DOHH2 (cell line): ENCODE measurements around the gene PPFIBP2.
A peak's percentile ranks its signal among the peaks of the same experiment; 100 is the strongest.

Experiments used
- H3F3A ChIP-seq: fragments of 200-600 bp; sonication (generic), shearing (Covaris generic); 2 replicates; pipeline ENCODE4 v1.6.0; 2016; ENCODE audit warnings: antibody characterized with exemption, mild to moderate bottlenecking; ENCODE audit not compliant: control insufficient read depth, insufficient read depth
- H3K27ac ChIP-seq: fragments of 200-600 bp; sonication (generic); 2 replicates; pipeline ENCODE4 v1.5.1; 2014; ENCODE audit warnings: low read depth, mild to moderate bottlenecking, low read length, moderate library complexity
- H3K27me3 ChIP-seq: fragments of 200-600 bp; sonication (generic); 2 replicates; pipeline ENCODE4 v1.6.1; 2014; ENCODE audit warnings: mild to moderate bottlenecking, low read length, mixed read lengths; ENCODE audit not compliant: control insufficient read depth
- H3K36me3 ChIP-seq: fragments of 200-600 bp; sonication (generic); 2 replicates; pipeline ENCODE4 v1.6.1; 2014; ENCODE audit warnings: mild to moderate bottlenecking, low read length, moderate library complexity, mixed read lengths; ENCODE audit not compliant: control insufficient read depth
- H3K4me1 ChIP-seq: fragments of 200-600 bp; sonication (generic); 2 replicates; pipeline ENCODE4 v1.6.1; 2014; ENCODE audit warnings: mild to moderate bottlenecking, low read length, mixed read lengths; ENCODE audit not compliant: control insufficient read depth
- H3K4me2 ChIP-seq: fragments of 200-600 bp; sonication (generic); 2 replicates; pipeline ENCODE4 v1.6.0; 2014; ENCODE audit warnings: mild to moderate bottlenecking, low read length, moderate library complexity
- H3K4me3 ChIP-seq: fragments of 200-600 bp; sonication (generic); 2 replicates; pipeline ENCODE4 v1.5.1; 2014; ENCODE audit warnings: mild to moderate bottlenecking, low read length, mixed read lengths
- H3K79me2 ChIP-seq: fragments of 200-600 bp; sonication (generic); 2 replicates; pipeline ENCODE4 v1.6.1; 2014; ENCODE audit warnings: mild to moderate bottlenecking, low read length, mixed read lengths; ENCODE audit not compliant: control insufficient read depth
- H3K9me2 ChIP-seq: fragments of 200-600 bp; sonication (generic); replicated peaks from 2 replicates; pipeline ENCODE4 v1.6.1; 2014; ENCODE audit warnings: mild to moderate bottlenecking, low read length, mixed read lengths; ENCODE audit not compliant: control insufficient read depth
- H3K9me3 ChIP-seq: fragments of 200-600 bp; sonication (generic); 2 replicates; pipeline ENCODE4 v1.6.1; 2014; ENCODE audit warnings: antibody characterized with exemption, low read length, mixed read lengths; ENCODE audit not compliant: control insufficient read depth, insufficient read depth
- H4K20me1 ChIP-seq: fragments of 200-600 bp; sonication (generic); 2 replicates; pipeline ENCODE4 v1.6.0; 2014; ENCODE audit warnings: low read depth, mild to moderate bottlenecking, antibody characterized with exemption, low read length, moderate library complexity; ENCODE audit not compliant: control insufficient read depth, insufficient read depth
- CTCF ChIP-seq: fragments of 200-600 bp; sonication (generic); IDR thresholded peaks from one replicate; pipeline ENCODE4 v1.5.1; 2014; ENCODE audit warnings: antibody characterized with exemption, mild to moderate bottlenecking, low read depth, low read length; ENCODE audit not compliant: poor library complexity, severe bottlenecking
- EZH2phosphoT487 ChIP-seq: fragments of 200-600 bp; sonication (generic); IDR thresholded peaks from 2 replicates; pipeline ENCODE4 v1.6.1; 2017; ENCODE audit warnings: borderline replicate concordance, mild to moderate bottlenecking, antibody characterized with exemption, low read length, moderate library complexity, mixed read lengths

PPFIBP2 gene

GRCh38 chr11:7576726-7577290 lies 63.0 kb downstream of the PPFIBP2 start:
- Histone ChIP-seq H3K79me2 (no peaks in the 10 kb centered on the region), H3K9me3 (no peaks in the 10 kb centered on the region), H3K4me2 (no peak overlapping the region), H3K4me3 (no peak overlapping the region), H3K4me1 (peaks cover 24% of the 10 kb centered on the region), H3K9me2 (no peaks in the 10 kb centered on the region), H3K27me3 (no peaks in the 10 kb centered on the region), H3K36me3 (no peaks in the 10 kb centered on the region), H3F3A (no peaks in the 10 kb centered on the region), H3K27ac (no peak overlapping the region), H4K20me1 (peaks cover 2% of the 10 kb centered on the region; the same call in 1 of the 2 replicates)
- TF ChIP-seq CTCF (no peak), EZH2phosphoT487 (no peak)

GRCh38 chr11:7577291-7578190 lies 63.7 kb downstream of the PPFIBP2 start:
- H3K27ac ChIP-seq, result 0 out of 2 replicates have a peak overlapping the region, but pooled peaks have one; percentile 7
- H3K27me3 ChIP-seq, result no peaks in the 10 kb centered on the region
- peak overlapping the region; percentile 57 for H3K4me2 ChIP-seq
- no peaks in the 10 kb centered on the region for H3F3A ChIP-seq
- H4K20me1 ChIP-seq, result peaks cover 2% of the 10 kb centered on the region; the same call in 1 of the 2 replicates
- peaks cover 24% of the 10 kb centered on the region for H3K4me1 ChIP-seq
- no peaks in the 10 kb centered on the region for H3K36me3 ChIP-seq
- no peaks in the 10 kb centered on the region for H3K79me2 ChIP-seq
- H3K9me2 ChIP-seq, result no peaks in the 10 kb centered on the region
- peak overlapping the region; percentile 40 for H3K4me3 ChIP-seq
- H3K9me3 ChIP-seq, result no peaks in the 10 kb centered on the region
- no peak for TF ChIP-seq CTCF
- no peak for TF ChIP-seq EZH2phosphoT487

- peaks cover 2% of the 10 kb centered on the region; the same call in 1 of the 2 replicates for H4K20me1 ChIP-seq
- H3F3A ChIP-seq, result no peaks in the 10 kb centered on the region
- TF ChIP-seq CTCF, result no peak
- TF ChIP-seq EZH2phosphoT487, result no peak
- H3K4me1 ChIP-seq, result peaks cover 24% of the 10 kb centered on the region
- no peaks in the 10 kb centered on the region for H3K79me2 ChIP-seq
- H3K27ac ChIP-seq, result 0 out of 2 replicates have a peak overlapping the region, but pooled peaks have one; percentile 7
- H3K4me2 ChIP-seq, result peak overlapping the region; percentile 57
- peak overlapping the region; percentile 40 for H3K4me3 ChIP-seq
- H3K27me3 ChIP-seq, result no peaks in the 10 kb centered on the region
- H3K36me3 ChIP-seq, result no peaks in the 10 kb centered on the region
- no peaks in the 10 kb centered on the region for H3K9me3 ChIP-seq
- no peaks in the 10 kb centered on the region for H3K9me2 ChIP-seq
Observed at GRCh38 chr11:7578276-7578955, 64.6 kb downstream of the PPFIBP2 start.
